NCI-H2171 (cell line): ENCODE measurements around the gene NAT14.
"Not testable (repeated sequence)": the region's sequence is repeated elsewhere in the genome, so short reads cannot be mapped to it uniquely, and the experiment has no call there.

Experiments
- DNase-seq: peaks from one replicate; lab custom pipeline; 2025; lab: John Stamatoyannopoulos, UW

NAT14 gene

DNA sequence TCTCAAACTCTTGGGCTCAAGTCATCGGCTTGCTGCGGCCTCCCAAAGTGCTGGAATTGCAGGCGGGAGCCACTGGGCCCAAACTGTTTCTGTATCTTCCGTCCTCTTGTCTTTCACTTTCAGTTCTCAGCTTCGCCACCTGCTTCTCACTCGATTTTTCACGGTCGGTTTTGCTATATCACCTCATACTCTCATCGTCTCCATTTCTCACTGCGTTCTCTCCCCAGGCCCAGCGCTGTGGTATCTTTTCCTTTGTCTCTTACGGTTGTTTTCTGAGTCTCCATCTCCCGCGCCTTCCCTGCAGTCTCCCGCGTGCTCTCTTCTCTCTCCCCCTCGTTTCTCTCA is 18.1 kb downstream of the NAT14 start:
- no peak for DNase-seq

DNA sequence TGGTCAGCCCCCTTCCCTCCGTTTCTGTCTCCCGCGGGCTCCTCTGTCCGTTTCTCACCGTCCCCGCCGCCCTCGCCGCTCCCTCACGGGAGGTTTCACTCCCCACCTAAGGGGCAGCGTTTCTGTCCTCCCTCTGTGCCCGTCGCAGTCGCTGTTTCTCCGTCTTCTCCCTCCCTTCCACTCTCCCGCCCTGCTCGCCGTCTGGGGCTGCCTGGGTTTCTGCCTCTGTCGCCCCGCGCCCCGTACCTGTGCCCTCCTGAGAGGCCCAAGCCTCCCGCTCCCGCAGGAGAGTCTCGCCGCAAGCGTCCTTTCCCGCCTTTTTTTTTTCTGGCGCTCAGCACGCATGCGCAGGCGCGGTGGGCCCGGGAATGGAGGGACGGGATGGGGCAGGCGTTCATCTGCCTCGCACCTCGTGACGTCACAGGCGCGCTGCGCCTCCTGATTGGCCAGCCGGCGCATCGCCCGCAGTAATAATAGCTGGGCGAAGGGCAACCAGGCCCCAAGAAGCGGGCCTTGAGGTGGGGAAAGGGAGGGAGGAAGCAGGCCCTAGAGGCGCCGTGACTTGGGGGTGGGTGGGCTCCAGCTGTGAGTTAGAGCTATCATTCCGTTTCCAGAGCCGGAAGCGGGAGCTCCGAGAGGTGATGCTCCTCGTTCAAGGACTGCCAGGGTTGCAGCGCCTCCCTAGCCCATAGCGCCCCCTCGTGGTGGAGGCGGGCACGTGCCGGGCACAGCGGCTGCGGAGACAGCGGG is 18.7 kb downstream of the NAT14 start:
- peak; percentile 75 for DNase-seq

DNA sequence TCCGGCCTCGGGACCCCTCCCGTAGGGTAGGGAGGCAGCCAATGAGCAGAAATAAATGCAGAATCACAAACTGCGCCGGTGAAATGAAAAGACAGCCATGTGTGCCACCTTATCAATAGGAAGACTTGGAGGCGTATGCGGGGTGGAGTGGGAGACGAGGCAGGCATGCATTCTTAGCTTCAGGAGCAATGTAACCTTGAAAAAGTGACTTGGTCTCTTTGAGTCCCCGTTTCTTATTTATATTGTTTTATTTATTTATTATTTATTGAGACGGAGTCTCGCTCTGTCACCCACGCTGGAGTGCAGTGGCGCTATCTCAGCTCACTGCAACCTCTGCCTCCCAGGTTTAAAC is 19.2 kb downstream of the NAT14 start:
- no peak for DNase-seq

DNA sequence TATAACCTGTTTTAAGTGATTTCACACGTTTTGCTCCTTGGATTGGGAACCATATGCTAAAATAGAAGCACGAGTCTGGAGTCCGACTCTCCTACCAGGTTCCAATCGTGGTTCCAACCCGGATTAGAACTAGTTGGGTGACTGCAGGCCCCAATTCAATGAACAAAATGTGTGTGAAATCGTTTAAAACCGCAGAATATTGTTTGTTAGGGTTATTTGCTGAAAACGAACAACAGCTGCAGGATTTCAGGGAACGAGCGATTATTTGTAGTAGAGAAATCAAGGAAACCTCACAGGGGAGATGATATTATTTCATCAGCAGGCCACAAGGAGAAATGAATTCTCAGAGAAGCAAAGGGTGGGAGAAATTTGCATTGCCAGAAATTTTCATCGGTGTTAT is 20.0 kb downstream of the NAT14 start:
- no peak for DNase-seq

DNA sequence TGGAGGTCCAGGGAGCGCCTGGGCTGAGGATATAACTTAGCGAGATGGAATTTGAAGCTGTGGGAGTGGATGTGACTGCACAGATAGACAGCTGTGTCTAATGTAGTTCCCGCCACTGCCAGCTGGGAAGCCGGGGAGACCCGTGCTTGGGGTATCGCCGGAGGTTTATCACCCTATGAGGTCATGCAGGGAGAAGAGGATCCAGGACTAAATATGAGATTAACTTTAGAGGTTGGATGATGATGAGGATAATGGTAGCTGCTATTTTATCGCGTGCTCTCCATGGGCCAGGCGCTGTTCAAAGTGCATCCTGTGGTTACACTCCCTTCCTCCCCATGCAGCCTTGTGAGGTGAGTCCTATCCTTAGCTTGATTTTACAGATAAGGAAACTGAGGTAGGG is 23.1 kb downstream of the NAT14 start:
- no peak for DNase-seq

DNA sequence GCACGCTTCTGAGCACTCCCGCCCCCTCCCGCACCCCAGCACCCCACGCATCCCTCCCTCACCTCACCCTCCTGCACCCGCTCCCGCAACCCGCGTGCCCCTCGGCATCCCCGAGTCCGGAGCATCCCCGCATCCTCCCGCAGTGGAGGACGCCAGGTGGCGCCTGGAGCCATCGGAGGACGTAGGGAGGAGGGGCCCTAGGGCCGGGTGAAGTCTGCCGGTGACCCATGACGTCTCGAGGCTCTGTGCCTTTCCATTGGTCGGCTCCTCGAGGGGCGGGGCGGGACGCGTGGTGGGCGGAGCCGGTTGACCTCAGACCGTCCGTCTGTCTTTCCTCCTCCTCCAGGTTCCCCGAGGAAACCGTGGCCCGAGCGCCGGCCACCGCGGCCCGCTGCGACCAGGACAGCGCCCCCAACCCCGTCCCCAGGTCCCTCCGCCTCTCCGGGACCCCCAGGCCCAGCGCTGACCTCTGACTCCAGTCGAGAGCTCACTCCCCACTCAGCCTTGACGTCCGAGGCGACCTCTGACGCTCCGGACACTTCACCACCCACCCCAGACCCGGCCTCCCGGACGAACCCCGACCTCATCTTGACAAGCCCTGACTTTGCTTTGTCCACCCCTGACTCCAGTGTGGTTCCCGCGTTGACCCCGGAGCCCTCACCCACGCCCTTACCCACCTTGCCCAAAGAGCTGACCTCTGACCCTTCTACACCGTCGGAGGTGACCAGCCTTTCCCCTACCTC is 32.1 kb downstream of the NAT14 start:
- DNase-seq: peak; percentile 87

DNA sequence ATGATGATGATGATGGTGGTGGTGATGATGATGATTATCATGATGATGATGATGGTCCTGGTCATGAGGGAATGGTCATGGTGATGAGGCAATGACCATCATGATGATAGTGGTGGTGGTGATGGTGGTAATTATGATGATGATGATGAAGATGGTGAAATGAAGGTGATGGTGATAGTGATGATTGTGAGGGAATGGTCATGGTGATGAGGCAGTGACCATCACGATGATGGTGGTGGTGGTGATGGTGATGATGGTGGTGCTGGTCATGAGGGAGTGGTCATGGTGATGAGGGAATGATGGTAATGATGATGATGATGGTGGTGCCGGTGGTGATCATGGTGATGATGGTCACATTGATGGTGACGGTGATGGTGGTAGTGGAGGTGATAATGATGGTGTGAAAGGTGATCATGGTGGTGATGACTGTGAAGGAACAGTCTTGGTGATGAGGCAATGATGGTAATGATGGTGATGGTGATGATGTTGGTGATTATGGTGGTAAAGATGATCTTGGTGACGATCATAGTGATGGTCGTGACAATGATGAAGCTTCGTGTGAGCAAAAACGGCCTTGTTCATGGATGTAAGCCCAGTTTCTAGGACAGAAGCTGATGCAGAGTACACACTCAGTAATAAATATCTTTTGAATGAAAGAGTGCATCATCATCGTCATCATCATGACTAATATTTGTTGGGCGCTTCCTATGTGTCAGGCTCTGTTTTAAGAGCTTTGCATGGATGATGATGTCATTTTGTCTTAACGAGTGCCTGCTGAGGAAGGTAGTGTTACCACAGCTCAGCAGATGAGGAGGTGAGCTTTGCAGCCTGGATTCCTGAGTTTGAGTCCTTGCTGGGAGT is 34.7 kb downstream of the NAT14 start:
- no peak for DNase-seq

DNA sequence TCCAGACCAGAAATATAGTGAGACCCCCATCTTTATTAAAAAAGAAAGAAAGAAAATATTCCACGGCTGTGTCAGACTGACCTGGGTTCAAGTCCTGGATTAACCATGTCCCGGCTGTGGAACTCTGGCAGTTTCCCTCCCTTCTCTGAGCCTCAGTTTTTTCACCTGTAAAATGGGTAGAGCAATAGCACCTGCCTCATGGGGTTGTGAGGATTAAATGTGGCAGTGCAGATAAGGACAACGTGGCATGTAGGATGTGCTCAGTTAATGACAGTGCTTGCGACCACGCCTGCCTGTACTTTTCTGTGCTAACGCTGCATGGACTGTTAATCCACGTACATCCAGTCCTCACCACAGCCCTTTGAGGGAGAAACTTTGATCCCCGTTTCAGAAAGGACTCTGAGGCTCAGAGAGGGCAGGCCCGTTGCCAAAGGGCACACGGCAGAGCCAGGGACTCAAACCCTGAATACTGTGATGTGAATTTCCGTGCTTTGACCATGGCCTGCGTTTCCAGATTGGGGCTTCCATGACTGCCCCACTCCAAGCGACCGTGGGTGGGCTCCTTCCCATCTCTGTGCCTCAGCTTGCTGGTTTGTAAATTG is 35.8 kb downstream of the NAT14 start:
- no peak for DNase-seq

DNA sequence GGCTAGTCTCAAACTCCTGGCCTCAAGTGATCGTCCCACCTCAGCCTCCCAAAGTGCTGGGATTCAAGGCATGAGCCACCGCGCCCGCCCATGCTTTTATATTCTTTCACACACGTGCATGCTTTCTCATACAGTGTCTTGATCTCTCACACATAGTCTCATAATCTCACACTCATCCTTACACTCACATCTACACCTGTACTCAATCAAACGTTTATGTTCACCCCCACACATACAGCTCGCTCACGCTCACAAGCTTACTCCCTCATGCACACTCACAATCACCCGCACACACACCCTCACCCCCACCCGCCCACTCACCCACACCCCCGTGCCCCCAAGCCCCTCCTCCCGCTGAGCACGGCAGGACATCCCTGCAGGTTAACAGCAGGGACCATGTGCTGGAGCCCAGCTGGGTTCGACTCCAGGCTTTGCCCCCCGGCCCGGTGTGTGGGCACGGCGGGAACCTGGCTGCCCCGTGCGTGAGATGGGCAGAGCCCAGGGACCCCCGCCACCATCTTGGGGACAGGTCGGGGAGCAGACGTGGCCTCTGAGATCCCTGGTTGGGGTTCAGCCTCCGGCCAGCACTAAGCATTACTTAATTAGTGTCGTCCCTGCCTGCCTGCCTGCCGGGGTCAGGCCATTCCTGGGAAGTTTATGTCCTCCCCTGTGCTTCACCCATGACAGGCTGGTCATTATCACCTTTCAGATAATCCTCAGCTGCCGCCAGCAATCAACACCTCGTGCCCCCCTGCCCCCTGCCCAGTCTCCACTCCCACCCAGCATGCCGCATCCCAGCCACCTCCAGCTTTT is 40.5 kb downstream of the NAT14 start:
- DNase-seq: no peak

- peak; percentile 74 for DNase-seq
Observed at GRCh38 chr19:55526216-55527196, 41.5 kb downstream of the NAT14 start.

GRCh38 chr19:55527197-55528029 is 42.4 kb downstream of the NAT14 start:
- no peak for DNase-seq

- peak; percentile 91 for DNase-seq
Observed at GRCh38 chr19:55528030-55528803, 43.2 kb downstream of the NAT14 start.

DNA sequence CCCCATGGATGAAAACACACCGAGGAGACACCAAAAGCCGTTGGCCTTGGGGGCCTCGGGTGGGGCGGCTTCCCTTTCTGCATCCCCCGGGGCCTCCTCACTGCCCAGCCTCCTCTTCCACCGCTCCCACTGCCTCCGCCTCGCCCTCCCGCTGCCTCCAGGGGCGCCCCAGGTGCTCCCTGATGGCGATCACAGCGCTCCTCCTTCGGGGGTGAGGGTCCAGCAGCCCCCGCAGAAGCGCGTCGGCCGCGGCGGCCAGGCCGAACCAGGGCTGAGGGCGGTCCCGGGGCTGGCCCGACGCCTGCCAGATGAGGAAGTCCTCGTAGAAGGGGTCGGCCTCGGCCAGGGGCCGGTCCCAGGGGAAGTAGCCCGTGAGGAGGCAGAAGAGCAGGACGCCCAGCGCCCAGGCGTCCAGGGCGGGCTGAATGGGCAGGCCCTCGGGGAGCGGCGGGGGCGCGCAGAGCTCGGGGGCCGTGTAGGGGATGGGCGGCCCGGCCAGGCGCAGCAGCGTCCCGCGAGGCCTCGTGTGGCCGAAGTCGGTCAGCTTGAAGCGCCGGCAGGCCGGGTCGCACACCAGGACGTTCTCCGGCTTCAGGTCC is 44.7 kb downstream of the NAT14 start:
- no peak for DNase-seq

DNA sequence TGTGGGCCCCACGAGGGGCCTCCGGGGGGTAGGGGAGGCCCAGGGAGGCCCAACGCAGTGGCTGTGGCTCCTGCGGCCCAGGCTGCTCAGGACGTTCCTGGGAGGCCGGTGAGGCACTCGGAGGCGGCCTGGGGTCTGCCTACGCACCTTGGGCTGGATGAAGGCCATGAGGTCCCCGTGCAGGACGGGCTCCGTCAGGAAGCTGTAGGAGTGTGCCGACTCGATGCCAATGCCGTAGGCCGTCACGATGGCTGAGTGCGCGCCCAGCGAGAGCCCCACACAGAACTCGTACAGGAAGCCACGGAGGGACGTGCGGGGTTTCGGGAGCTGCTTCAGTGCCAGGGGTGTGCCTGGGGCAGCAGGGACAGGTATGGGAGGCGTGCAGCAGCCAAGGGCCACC is 46.0 kb downstream of the NAT14 start:
- DNase-seq: no peak

GRCh38 chr19:55534280-55534679 is 49.3 kb downstream of the NAT14 start:
- DNase-seq: not testable (repeated sequence)

DNA sequence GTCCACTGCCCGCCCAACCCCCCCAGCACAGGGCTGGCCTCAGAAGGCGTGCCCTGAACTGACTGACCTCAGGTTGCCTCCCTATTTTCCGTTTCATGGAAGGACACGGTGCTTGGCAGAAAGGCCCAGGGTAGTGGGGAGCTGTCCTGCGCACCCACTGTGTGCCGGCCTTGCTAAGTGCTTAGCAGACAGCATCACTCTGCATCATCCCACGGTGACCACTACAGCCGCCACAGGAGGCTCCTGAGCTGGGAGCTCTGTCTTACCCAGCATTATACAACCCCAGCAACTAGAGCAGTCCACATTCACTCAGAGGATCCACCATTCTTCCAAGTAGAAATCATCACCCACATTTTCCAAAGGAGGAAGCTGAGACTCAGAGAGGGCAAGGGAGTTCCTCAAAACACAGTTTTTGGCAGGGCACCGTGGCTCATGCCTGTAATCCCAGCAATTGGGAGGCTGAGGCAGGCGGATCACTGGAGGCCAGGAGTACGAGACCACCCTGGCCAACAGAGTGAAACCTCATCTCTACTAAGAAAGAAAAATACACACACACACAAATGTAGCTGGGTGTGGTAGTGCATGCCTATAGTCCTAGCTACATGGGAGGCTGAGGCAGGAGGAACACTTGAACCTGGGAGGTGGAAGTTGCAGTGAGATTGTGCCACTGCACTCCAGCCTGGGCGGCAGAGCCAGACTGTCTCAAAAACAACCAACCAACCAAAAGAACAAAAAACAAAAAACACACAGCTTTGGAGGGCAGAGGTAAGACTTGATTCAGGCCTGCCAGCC is 50.4 kb downstream of the NAT14 start:
- DNase-seq: no peak

GRCh38 chr19:55535965-55536350 is 51.0 kb downstream of the NAT14 start:
- no peak for DNase-seq
